Muscle layer of colon (tissue), 2 donors: ENCODE measurements around the gene HCN1.
"Not testable (repeated sequence)": the region's sequence is repeated elsewhere in the genome, so short reads cannot be mapped to it uniquely, and the experiment has no call there.

Experiments
- H3K27ac ChIP-seq: one replicate; pipeline ENCODE4 v1.7.0; 2013; ENCODE audit warnings: low read depth, mild to moderate bottlenecking, low read length, moderate library complexity
- H3K27me3 ChIP-seq, 2 donors: one replicate each; pipeline ENCODE4 v1.7.0; 2013; ENCODE audit warnings: low read length in 2 of 2, mild to moderate bottlenecking in 2 of 2; ENCODE audit not compliant: insufficient read depth in 2 of 2, control insufficient read depth in 1 of 2
- H3K36me3 ChIP-seq: one replicate; pipeline ENCODE4 v1.7.0; 2013; ENCODE audit warnings: mild to moderate bottlenecking, low read length; ENCODE audit not compliant: insufficient read depth
- H3K4me1 ChIP-seq: one replicate; pipeline ENCODE4 v1.7.0; 2013; ENCODE audit warnings: mild to moderate bottlenecking, low read length; ENCODE audit not compliant: insufficient read depth
- H3K4me3 ChIP-seq, 2 donors: one replicate each; pipeline ENCODE4 v1.7.0; 2013; ENCODE audit warnings: low read length in 2 of 2, low read depth in 1 of 2, mild to moderate bottlenecking in 1 of 2, moderate library complexity in 1 of 2
- H3K9ac ChIP-seq: one replicate; pipeline ENCODE4 v1.7.0; 2013; ENCODE audit warnings: low read length
- H3K9me3 ChIP-seq: one replicate; pipeline ENCODE4 v1.7.0; 2013; ENCODE audit warnings: mild to moderate bottlenecking, low read length
- donor health status: abdominal sarcoma.
- donor health status: Adenocarcinoma of cecum.

Gene HCN1

DNA sequence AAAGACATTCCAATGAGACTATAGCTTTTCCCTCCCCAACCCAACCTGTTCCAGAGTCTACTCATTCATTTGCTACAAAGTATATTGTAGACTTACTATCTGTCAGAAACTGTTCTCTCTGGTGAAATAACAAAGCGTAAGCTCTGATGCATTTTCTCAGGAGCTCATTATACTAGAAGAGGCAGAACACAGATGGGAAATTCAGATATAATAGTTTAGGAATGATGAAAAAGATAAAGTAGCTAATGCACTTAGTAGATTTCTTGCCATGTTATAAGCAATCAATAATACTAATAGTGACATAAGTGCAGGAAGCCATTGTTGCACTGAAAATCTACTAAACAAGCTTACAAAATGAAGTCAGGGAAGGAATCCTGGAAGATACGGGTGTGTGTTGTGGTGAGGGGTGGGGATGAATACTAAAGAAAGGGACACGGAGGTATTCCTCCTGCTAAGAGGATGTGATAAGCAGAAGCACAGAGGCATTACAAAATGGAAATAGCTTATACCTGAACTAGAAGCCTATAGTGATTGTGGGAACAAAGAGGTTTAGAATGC, 78.2 kb downstream of the HCN1 start:
- H3K9me3 ChIP-seq, result no peaks in the 10 kb centered on the region

DNA sequence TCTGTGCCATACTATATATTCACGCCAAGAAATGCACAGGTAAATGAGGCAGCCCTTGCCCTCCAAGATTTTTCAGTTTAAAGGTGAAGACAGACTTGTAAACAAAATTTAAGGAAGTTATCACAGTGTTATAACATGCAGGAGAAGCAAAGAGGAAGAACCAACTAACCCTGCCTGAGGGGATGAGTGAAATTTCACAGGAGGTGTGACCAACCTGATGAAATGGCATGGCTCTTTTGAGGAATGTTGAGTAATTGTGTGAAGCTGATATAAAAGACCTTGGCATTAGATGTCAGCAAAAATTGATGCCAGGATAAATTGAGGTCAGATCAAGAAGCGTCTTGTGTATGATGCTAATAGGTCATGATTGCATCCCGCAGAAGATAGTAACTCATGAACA, 86.5 kb downstream of the HCN1 start:
- Histone ChIP-seq H3K27me3 (no peaks in the 10 kb centered on the region), H3K36me3 (no peaks in the 10 kb centered on the region), H3K4me3 (no peak overlapping the region), H3K9ac (no peak overlapping the region), H3K4me1 (no peaks in the 10 kb centered on the region), H3K27ac (no peak overlapping the region), H3K9me3 (no peaks in the 10 kb centered on the region)

More for the DNA sequence above, 78.2 kb downstream of the HCN1 start:
- H3K36me3 ChIP-seq, result no peaks in the 10 kb centered on the region
- no peak overlapping the region for H3K4me3 ChIP-seq
- no peak overlapping the region for H3K9ac ChIP-seq
- no peaks in the 10 kb centered on the region for H3K27me3 ChIP-seq
- no peaks in the 10 kb centered on the region for H3K4me1 ChIP-seq
- no peak overlapping the region for H3K27ac ChIP-seq

DNA sequence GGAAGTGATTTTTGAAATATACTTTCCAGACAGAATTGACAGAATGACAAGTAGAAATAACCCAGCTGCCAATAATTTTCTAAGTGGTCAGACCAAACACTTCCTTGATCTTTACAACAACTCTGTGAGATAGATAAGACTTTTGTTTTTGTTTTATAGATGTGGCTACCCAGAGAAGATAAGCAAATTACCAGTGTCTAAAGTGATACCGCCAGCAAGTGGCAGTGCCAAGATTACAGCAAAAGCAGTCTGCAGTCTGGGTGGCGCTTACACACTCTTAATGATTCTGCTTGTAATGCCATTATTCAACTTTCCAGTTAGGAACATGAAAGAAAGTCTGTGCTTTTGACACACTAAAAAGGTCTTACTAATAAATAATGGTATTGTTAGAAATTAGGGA, 92.1 kb downstream of the HCN1 start:
- Histone ChIP-seq H3K36me3 (no peaks in the 10 kb centered on the region), H3K9ac (no peak overlapping the region), H3K27me3 (no peaks in the 10 kb centered on the region), H3K4me3 (no peak overlapping the region), H3K4me1 (no peaks in the 10 kb centered on the region), H3K27ac (no peak overlapping the region), H3K9me3 (no peaks in the 10 kb centered on the region)

DNA sequence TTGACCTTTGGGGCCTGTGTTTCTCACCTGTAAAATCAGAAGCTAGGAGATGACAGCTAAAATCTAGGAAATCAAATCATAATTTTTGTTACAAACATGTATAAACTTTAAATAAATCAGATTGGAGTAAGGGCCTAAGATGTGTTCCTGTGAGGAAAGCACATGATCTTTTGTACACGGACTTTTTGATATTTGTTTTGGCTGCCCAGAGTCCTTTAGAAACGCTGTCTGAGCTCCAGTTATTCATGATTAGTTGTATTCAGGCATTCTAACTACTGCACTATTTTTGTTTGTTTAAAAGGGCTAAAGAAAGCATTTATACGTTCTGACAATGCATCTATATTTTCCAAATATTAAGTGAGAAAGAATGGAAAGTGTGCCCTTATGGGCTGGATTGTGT, 94.8 kb downstream of the HCN1 start:
- H3K36me3 ChIP-seq, result no peaks in the 10 kb centered on the region
- no peak overlapping the region for H3K4me3 ChIP-seq
- no peaks in the 10 kb centered on the region for H3K27me3 ChIP-seq
- no peaks in the 10 kb centered on the region for H3K4me1 ChIP-seq
- H3K9ac ChIP-seq, result no peak overlapping the region
- no peak overlapping the region for H3K27ac ChIP-seq
- no peaks in the 10 kb centered on the region for H3K9me3 ChIP-seq

DNA sequence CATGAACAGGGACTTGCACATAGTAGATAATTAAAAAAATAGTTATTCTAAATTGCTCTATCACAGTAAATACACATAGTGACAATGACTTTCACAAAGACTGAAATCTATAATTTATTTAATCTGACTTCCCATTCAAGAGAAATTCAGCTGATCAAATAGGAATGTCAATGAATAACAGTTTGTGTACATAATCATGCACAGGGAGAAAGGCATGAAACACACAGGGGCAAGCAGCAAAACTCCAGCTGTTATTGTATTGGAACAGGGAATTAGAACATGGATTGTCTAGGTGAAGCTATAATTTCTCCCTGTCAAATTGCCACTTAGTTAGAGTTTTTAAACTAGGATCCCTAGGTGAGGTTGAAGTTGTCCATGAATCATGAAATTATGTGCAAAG, 99.9 kb downstream of the HCN1 start:
- no peaks in the 10 kb centered on the region for H3K36me3 ChIP-seq
- H3K27me3 ChIP-seq, result no peaks in the 10 kb centered on the region
- H3K4me3 ChIP-seq, result no peak overlapping the region
- no peaks in the 10 kb centered on the region for H3K9me3 ChIP-seq
- H3K9ac ChIP-seq, result no peak overlapping the region
- no peak overlapping the region for H3K27ac ChIP-seq
- no peaks in the 10 kb centered on the region for H3K4me1 ChIP-seq

DNA sequence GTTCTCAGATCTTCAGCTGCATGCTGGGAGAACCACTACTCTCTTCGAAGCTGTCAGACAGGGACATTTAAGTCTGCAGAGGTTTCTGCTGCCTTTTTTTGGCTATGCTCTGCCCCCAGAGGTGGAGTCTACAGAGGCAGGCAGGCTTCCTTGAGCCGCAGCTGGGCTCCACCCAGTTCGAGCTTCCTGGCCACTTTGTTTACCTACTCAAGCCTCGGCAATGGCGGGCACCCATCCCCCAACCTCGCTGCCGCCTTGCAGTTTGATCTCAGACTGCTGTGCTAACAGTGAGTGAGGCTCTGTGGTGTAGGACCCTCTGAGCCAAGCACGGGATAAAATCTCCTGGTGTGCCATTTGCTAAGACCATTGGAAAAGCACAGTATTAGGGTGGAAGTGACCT, 110.2 kb downstream of the HCN1 start:
- H3K36me3 ChIP-seq, H3K9me3 ChIP-seq, H3K4me1 ChIP-seq, H3K27me3 ChIP-seq, H3K4me3 ChIP-seq, H3K27ac ChIP-seq, H3K9ac ChIP-seq: not testable (repeated sequence)

DNA sequence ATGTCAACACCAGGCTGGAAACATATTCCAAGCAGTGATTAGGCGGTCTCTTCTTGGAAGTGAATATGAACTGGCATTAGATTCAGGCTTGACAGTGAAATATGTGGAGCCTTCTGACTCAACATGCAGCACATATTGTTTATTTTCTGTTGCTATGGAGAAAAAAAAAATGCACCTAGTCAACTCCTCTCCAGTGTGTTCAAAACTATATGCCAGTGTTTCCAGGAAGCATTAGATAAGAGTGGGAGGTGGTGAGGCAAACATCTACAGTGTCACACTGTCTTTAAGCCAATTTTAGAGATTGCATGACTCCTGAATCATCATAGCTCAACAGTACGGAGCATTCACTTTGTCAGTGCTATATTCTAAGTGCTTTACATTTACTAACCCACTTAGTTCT, 117.9 kb downstream of the HCN1 start:
- no peak overlapping the region for H3K4me3 ChIP-seq
- H3K9me3 ChIP-seq, result no peaks in the 10 kb centered on the region
- no peak overlapping the region for H3K27ac ChIP-seq
- no peaks in the 10 kb centered on the region for H3K4me1 ChIP-seq
- no peak overlapping the region for H3K9ac ChIP-seq
- no peaks in the 10 kb centered on the region for H3K36me3 ChIP-seq
- no peaks in the 10 kb centered on the region for H3K27me3 ChIP-seq

DNA sequence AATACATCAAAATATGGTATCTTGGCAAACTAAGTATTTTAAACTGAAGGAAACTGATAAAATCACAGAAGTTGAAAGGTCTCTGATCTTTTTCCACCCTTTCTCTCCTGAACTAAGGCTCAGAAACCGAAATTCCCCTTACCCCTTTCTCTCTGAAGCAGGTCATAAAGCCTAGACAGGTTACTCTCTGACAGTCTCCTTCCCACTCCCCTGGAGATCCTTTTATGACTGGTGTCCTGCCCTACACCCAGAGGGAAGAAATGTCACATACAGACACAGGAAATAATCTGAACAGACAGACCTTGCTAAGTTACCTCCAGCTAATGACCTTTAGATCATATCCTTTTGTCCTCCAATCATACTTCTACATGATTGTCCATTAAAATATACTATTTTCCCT, 127.4 kb downstream of the HCN1 start:
- no peaks in the 10 kb centered on the region for H3K4me1 ChIP-seq
- no peak overlapping the region for H3K4me3 ChIP-seq
- no peaks in the 10 kb centered on the region for H3K9me3 ChIP-seq
- H3K27me3 ChIP-seq, result no peaks in the 10 kb centered on the region
- no peak overlapping the region for H3K27ac ChIP-seq
- H3K9ac ChIP-seq, result no peak overlapping the region
- no peaks in the 10 kb centered on the region for H3K36me3 ChIP-seq

DNA sequence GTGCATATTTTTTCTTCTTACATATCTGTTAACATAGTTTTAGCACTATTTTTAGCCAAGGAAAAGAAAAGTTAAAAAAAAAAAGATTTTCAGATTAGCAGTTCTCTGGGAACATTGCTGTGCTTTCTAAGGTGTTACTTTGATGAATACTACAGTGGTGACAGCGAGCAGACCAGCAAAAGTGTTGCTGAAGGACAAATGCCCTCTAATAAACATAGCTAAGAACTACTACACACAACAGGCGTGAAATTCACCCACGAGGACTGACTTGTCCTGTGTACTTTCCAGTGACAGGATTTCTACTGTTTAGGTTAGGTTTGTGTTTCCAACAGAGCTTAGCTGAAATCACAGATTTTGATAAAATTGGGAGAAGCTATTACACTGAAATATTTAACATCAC, 153.8 kb downstream of the HCN1 start:
- Histone ChIP-seq H3K27me3 (no peaks in the 10 kb centered on the region), H3K9me3 (no peaks in the 10 kb centered on the region), H3K36me3 (no peaks in the 10 kb centered on the region), H3K4me3 (no peak overlapping the region), H3K27ac (no peak overlapping the region), H3K9ac (no peak overlapping the region), H3K4me1 (no peaks in the 10 kb centered on the region)

DNA sequence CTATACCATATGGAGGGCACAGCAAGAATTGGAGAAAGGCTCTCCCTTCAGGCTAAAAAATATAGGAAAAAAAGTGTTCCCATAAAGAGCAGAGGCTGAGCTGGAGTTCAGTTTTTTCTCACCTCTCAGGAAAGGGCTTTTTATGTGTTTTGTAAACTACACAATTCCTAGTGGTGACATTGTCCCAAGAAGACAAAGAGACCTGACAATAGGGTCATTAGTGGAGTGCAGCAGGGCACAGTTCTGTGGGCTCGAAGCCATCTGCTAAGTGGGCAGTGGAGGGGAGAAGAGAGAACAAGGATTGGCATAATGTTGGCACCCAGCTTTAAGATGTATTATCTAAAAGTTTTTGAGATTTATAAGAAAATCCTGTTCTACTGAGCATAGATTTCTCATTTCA, 162.5 kb downstream of the HCN1 start:
- Histone ChIP-seq H3K9ac (no peak overlapping the region), H3K27me3 (no peaks in the 10 kb centered on the region), H3K36me3 (no peaks in the 10 kb centered on the region), H3K9me3 (no peaks in the 10 kb centered on the region), H3K4me3 (no peak overlapping the region), H3K4me1 (no peaks in the 10 kb centered on the region), H3K27ac (no peak overlapping the region)

DNA sequence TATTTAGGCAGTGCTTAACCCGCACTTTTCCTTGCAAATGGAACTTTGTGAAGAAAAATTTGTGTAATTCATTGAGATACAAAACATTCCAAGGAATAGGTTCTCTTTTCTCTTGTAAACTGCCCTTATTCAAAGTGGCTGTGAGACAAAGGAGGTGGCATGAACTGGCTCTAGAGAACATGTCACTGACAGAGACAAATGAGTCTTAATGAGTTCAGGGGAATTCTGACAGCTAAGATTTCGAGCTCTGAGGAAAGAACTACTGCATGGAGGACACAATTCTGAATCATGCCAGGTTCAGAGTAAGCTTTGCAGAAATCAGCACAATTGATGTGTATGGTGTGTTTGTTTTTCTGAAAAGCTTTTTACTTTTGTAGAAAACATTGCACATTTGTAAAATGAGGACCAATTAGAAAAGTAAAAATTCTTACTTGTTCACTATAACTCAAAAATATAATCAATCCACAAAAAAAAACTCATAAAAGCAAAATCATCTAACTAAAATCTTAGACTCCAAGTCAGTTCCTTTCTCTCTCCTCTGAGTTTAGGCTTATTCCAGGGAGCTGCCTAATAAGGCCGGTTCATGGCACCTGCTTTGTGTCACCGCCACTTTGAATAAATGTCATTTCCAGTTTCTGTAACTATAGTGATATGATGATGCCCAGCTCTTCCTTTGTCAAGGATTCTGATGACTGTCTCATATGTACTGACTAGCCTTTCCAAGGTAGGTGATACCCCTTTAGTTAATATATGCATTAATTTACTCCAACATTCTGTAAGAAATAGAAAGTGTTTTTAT, 163.2 kb downstream of the HCN1 start:
- Histone ChIP-seq H3K36me3 (no peaks in the 10 kb centered on the region), H3K9me3 (no peaks in the 10 kb centered on the region), H3K27me3 (no peaks in the 10 kb centered on the region), H3K4me1 (no peaks in the 10 kb centered on the region), H3K27ac (no peak overlapping the region), H3K4me3 (no peak overlapping the region), H3K9ac (no peak overlapping the region)

DNA sequence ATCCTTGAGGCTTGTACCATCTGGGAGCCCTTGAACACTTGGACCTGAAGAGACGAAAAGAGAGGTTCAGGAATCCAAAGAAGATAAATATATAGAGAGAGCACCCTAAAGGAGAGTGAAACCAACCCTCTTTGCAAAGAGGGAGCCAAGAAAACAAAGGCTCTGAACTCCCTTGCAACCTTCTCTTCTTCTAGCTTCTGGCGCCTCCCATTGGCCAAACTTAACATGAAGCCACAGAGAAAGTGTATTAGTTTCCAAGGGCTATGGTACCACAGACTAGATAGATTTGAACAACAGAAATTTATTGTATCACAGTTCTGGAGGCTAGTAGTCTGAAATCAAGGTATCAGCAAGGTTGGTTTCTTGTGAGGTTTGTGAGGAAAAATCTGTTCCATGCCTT, 175.1 kb downstream of the HCN1 start:
- Histone ChIP-seq H3K27ac (no peak overlapping the region), H3K27me3 (no peaks in the 10 kb centered on the region), H3K36me3 (no peaks in the 10 kb centered on the region), H3K9ac (no peak overlapping the region), H3K4me1 (no peaks in the 10 kb centered on the region), H3K4me3 (no peak overlapping the region), H3K9me3 (no peaks in the 10 kb centered on the region)
